Rectal smooth muscle tissue (tissue), 1 donor: Measurements from ENCODE around the gene NRP2.

Experiments used
- H3K27ac ChIP-seq: one replicate; pipeline ENCODE4 v1.7.0; 2013; ENCODE audit warnings: low read depth, low read length, inconsistent platforms
- H3K27me3 ChIP-seq: one replicate; pipeline ENCODE4 v1.7.0; 2013; ENCODE audit warnings: low read length; ENCODE audit not compliant: control insufficient read depth, insufficient read depth
- H3K36me3 ChIP-seq: one replicate; pipeline ENCODE4 v1.7.0; 2013; ENCODE audit warnings: low read length; ENCODE audit not compliant: control insufficient read depth, insufficient read depth
- H3K4me1 ChIP-seq: one replicate; pipeline ENCODE4 v1.7.0; 2013; ENCODE audit warnings: low read length; ENCODE audit not compliant: control insufficient read depth, insufficient read depth
- H3K4me3 ChIP-seq: one replicate; pipeline ENCODE4 v1.7.0; 2013; ENCODE audit warnings: low read length
- H3K9ac ChIP-seq: one replicate; pipeline ENCODE4 v1.7.0; 2013; ENCODE audit warnings: low read length

Gene NRP2

GRCh38 chr2:205683502-205684367 is 1.4 kb downstream of the NRP2 start:
- Histone ChIP-seq H3K4me1 (peaks cover 15% of the 10 kb centered on the region), H3K4me3 (peak overlapping the region; percentile 84), H3K27me3 (peaks cover 7% of the 10 kb centered on the region), H3K9ac (peak overlapping the region; percentile 78), H3K36me3 (peaks cover 2% of the 10 kb centered on the region), H3K27ac (peak overlapping the region; percentile 97)

GRCh38 chr2:205684871-205685313 is 2.6 kb downstream of the NRP2 start:
- Histone ChIP-seq H3K4me1 (peaks cover 27% of the 10 kb centered on the region), H3K36me3 (peaks cover 2% of the 10 kb centered on the region), H3K27me3 (peaks cover 7% of the 10 kb centered on the region), H3K27ac (peak overlapping the region; percentile 97), H3K4me3 (peak overlapping the region; percentile 84), H3K9ac (peak overlapping the region; percentile 85)

- peaks cover 7% of the 10 kb centered on the region for H3K27me3 ChIP-seq
- H3K36me3 ChIP-seq: peaks cover 2% of the 10 kb centered on the region
- H3K27ac ChIP-seq: peak overlapping the region; percentile 97
- H3K4me3 ChIP-seq: peak overlapping the region; percentile 84
- H3K4me1 ChIP-seq: peaks cover 29% of the 10 kb centered on the region
- H3K9ac ChIP-seq: peak overlapping the region; percentile 85
These were observed 3.2 kb downstream of the NRP2 start for GRCh38 chr2:205685314-205686055.

GRCh38 chr2:205686056-205686782 is 3.9 kb downstream of the NRP2 start:
- H3K27me3 ChIP-seq: peaks cover 7% of the 10 kb centered on the region
- H3K36me3 ChIP-seq: peaks cover 2% of the 10 kb centered on the region
- H3K4me3 ChIP-seq: peak overlapping the region; percentile 84
- peak overlapping the region; percentile 97 for H3K27ac ChIP-seq
- H3K9ac ChIP-seq: peak overlapping the region; percentile 65
- peaks cover 34% of the 10 kb centered on the region for H3K4me1 ChIP-seq

- H3K9ac ChIP-seq: peak overlapping the region; percentile 65
- peak overlapping the region; percentile 97 for H3K27ac ChIP-seq
- peaks cover 7% of the 10 kb centered on the region for H3K27me3 ChIP-seq
- peaks cover 39% of the 10 kb centered on the region for H3K4me1 ChIP-seq
- H3K36me3 ChIP-seq: peaks cover 2% of the 10 kb centered on the region
- peak overlapping the region; percentile 84 for H3K4me3 ChIP-seq
These were observed 4.7 kb downstream of the NRP2 start for GRCh38 chr2:205686783-205687640.

GRCh38 chr2:205687641-205687956 is 5.3 kb downstream of the NRP2 start:
- H3K27me3 ChIP-seq: peaks cover 7% of the 10 kb centered on the region
- H3K4me3 ChIP-seq: peak overlapping the region; percentile 84
- H3K9ac ChIP-seq: no peak overlapping the region
- H3K4me1 ChIP-seq: peaks cover 45% of the 10 kb centered on the region
- H3K36me3 ChIP-seq: peaks cover 2% of the 10 kb centered on the region
- H3K27ac ChIP-seq: peak overlapping the region; percentile 97

GRCh38 chr2:205688417-205689200 is 6.3 kb downstream of the NRP2 start:
- H3K27me3 ChIP-seq: peaks cover 7% of the 10 kb centered on the region
- H3K36me3 ChIP-seq: peaks cover 2% of the 10 kb centered on the region
- H3K4me1 ChIP-seq: peaks cover 55% of the 10 kb centered on the region
- H3K27ac ChIP-seq: peak overlapping the region; percentile 97
- H3K4me3 ChIP-seq: peak overlapping the region; percentile 45
- H3K9ac ChIP-seq: no peak overlapping the region

- peaks cover 66% of the 10 kb centered on the region for H3K4me1 ChIP-seq
- H3K9ac ChIP-seq: no peak overlapping the region
- no peaks in the 10 kb centered on the region for H3K27me3 ChIP-seq
- no peak overlapping the region for H3K4me3 ChIP-seq
- peaks cover 2% of the 10 kb centered on the region for H3K36me3 ChIP-seq
- H3K27ac ChIP-seq: peak overlapping the region; percentile 97
These were observed 7.5 kb downstream of the NRP2 start for GRCh38 chr2:205689820-205690219.

- Histone ChIP-seq H3K9ac (no peak overlapping the region), H3K27me3 (no peaks in the 10 kb centered on the region), H3K27ac (peak overlapping the region; percentile 63), H3K4me3 (no peak overlapping the region), H3K36me3 (no peaks in the 10 kb centered on the region), H3K4me1 (peaks cover 88% of the 10 kb centered on the region)
These were observed 9.8 kb downstream of the NRP2 start for GRCh38 chr2:205692104-205692503.

GRCh38 chr2:205694256-205694655 is 12.0 kb downstream of the NRP2 start:
- Histone ChIP-seq H3K36me3 (no peaks in the 10 kb centered on the region), H3K9ac (no peak overlapping the region), H3K27me3 (no peaks in the 10 kb centered on the region), H3K27ac (peak overlapping the region; percentile 63), H3K4me3 (no peak overlapping the region), H3K4me1 (peaks cover 90% of the 10 kb centered on the region)

- Histone ChIP-seq H3K36me3 (no peaks in the 10 kb centered on the region), H3K4me3 (peak overlapping the region; percentile 10), H3K27me3 (no peaks in the 10 kb centered on the region), H3K4me1 (peaks cover 94% of the 10 kb centered on the region), H3K27ac (peak overlapping the region; percentile 97), H3K9ac (no peak overlapping the region)
These were observed 13.2 kb downstream of the NRP2 start for GRCh38 chr2:205695460-205695991.
